Smooth muscle cell (in vitro differentiated cells): ENCODE data around the gene PDE9A. TPM values are rescaled to one million over a fixed set of nuclear protein-coding genes. Genes with fewer than 3 reads are reported as not detected.

Experiments
- DNase-seq: peaks from one replicate; lab custom pipeline; 2025; ENCODE audit not compliant: unreplicated experiment; lab: John Stamatoyannopoulos, UW
- H2AFZ ChIP-seq: fragments of 200-600 bp; sonication (generic); 2 replicates; pipeline ENCODE4 v1.6.0; 2016; ENCODE audit warnings: antibody characterized with exemption, low read depth, mild to moderate bottlenecking
- H3F3A ChIP-seq: fragments of 200-600 bp; sonication (generic); 2 replicates; pipeline ENCODE4 v1.6.0; 2017; ENCODE audit warnings: antibody characterized with exemption, low read depth
- H3K27ac ChIP-seq: fragments of 200-600 bp; sonication (generic); 2 replicates; pipeline ENCODE4 v1.5.1; 2016; ENCODE audit warnings: low read depth, mild to moderate bottlenecking
- H3K27me3 ChIP-seq: fragments of 200-600 bp; sonication (generic); 2 replicates; pipeline ENCODE4 v1.6.1; 2016; ENCODE audit warnings: low read depth, mild to moderate bottlenecking
- H3K36me3 ChIP-seq: fragments of 200-600 bp; sonication (generic); 2 replicates; pipeline ENCODE4 v1.5.1; 2016; ENCODE audit warnings: low read depth
- H3K4me1 ChIP-seq: fragments of 200-600 bp; sonication (generic); 2 replicates; pipeline ENCODE4 v1.5.1; 2016; ENCODE audit warnings: low read depth
- H3K4me2 ChIP-seq: fragments of 200-600 bp; sonication (generic); 2 replicates; pipeline ENCODE4 v1.6.0; 2016; ENCODE audit warnings: mild to moderate bottlenecking
- H3K4me3 ChIP-seq: fragments of 200-600 bp; sonication (generic); 2 replicates; pipeline ENCODE4 v1.5.1; 2016; ENCODE audit warnings: mild to moderate bottlenecking
- H3K79me2 ChIP-seq: fragments of 200-600 bp; sonication (generic); 2 replicates; pipeline ENCODE4 v1.6.0; 2016; ENCODE audit warnings: low read depth, mild to moderate bottlenecking
- H3K9ac ChIP-seq: fragments of 200-600 bp; sonication (generic); 2 replicates; pipeline ENCODE4 v1.6.0; 2016; ENCODE audit warnings: low read depth
- H3K9me3 ChIP-seq: fragments of 200-600 bp; sonication (generic); replicated peaks from 2 replicates; pipeline ENCODE4 v1.5.1; 2016; ENCODE audit warnings: low read depth
- H4K20me1 ChIP-seq: fragments of 200-600 bp; sonication (generic); 2 replicates; pipeline ENCODE4 v1.6.0; 2016; ENCODE audit warnings: low read depth
- WGBS: methylation state at CpG from one replicate; pipeline ENCODE4 v1.1.7; 2016; ENCODE audit warnings: low lambda C conversion rate; 5-methylcytosine and 5-hydroxymethylcytosine counted together
- polyA plus RNA-seq: library from polyadenylated mRNA; unstranded; fragments of >200 nt; fragmentation: Nextera tagmentation; extraction: Ambion mirVana; gene quantifications from 2 replicates; pipeline ENCODE4 v1.2.1, GENCODE V29; 2016
- total RNA-seq: library from RNA; depleted of rRNA; stranded (reverse); fragments of >200 nt; gene quantifications from 2 replicates; pipeline ENCODE4 v1.2.3, GENCODE V29; 2014
- TF ChIP-seq, protein P1 (sequence below): fragments of 200-600 bp; sonication (generic); IDR thresholded peaks from 2 replicates; pipeline ENCODE4 v1.5.1; 2017; ENCODE audit warnings: borderline replicate concordance, mild to moderate bottlenecking, antibody characterized with exemption; ENCODE audit not compliant: insufficient read depth, poor library complexity, severe bottlenecking

Gene PDE9A
- total and polyA plus RNA-seq, 2 experiments from 2014 or later, result 4.3 to 12.3 TPM

DNA sequence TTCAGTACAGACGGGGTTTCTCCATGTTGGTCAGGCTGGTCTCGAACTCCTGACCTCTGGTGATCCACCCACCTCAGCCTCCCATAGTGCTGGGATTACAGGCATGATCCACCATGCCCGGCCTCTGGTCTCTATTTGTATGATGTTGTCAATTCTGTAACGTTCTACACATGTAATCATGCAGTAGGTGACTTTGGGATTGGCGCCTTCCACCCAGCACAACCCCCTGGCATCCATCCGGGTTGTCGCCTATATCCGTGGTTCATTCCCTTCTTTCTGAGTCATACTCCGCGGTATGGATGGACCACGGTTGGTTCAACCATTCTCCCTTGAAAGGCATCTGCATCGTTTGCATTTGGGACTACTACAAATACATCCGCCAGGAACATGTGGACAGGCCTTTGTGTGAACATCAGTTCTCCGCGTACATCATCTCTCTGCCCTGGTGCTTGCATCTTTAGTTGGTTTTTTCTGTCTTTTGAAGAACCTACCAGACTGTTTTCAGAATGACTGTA lies 72.1 kb downstream of the PDE9A start:
- no peak for DNase-seq
- H3K9ac ChIP-seq, result no peak overlapping the region
- no peaks in the 10 kb centered on the region for H4K20me1 ChIP-seq
- H3K4me2 ChIP-seq, result no peak overlapping the region
- WGBS, result 89% methylated on average over 15 of the region's 15 CpGs
- H3K79me2 ChIP-seq, result no peaks in the 10 kb centered on the region
- H2AFZ ChIP-seq, result no peak overlapping the region
- no peaks in the 10 kb centered on the region for H3K36me3 ChIP-seq
- no peaks in the 10 kb centered on the region for H3K4me1 ChIP-seq
- H3K9me3 ChIP-seq, result no peaks in the 10 kb centered on the region
- H3F3A ChIP-seq, result no peaks in the 10 kb centered on the region
- no peaks in the 10 kb centered on the region for H3K27me3 ChIP-seq
- no peak overlapping the region for H3K27ac ChIP-seq
- H3K4me3 ChIP-seq, result no peak overlapping the region
- TF ChIP-seq, protein P1, sequence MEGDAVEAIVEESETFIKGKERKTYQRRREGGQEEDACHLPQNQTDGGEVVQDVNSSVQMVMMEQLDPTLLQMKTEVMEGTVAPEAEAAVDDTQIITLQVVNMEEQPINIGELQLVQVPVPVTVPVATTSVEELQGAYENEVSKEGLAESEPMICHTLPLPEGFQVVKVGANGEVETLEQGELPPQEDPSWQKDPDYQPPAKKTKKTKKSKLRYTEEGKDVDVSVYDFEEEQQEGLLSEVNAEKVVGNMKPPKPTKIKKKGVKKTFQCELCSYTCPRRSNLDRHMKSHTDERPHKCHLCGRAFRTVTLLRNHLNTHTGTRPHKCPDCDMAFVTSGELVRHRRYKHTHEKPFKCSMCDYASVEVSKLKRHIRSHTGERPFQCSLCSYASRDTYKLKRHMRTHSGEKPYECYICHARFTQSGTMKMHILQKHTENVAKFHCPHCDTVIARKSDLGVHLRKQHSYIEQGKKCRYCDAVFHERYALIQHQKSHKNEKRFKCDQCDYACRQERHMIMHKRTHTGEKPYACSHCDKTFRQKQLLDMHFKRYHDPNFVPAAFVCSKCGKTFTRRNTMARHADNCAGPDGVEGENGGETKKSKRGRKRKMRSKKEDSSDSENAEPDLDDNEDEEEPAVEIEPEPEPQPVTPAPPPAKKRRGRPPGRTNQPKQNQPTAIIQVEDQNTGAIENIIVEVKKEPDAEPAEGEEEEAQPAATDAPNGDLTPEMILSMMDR, result no peak

DNA sequence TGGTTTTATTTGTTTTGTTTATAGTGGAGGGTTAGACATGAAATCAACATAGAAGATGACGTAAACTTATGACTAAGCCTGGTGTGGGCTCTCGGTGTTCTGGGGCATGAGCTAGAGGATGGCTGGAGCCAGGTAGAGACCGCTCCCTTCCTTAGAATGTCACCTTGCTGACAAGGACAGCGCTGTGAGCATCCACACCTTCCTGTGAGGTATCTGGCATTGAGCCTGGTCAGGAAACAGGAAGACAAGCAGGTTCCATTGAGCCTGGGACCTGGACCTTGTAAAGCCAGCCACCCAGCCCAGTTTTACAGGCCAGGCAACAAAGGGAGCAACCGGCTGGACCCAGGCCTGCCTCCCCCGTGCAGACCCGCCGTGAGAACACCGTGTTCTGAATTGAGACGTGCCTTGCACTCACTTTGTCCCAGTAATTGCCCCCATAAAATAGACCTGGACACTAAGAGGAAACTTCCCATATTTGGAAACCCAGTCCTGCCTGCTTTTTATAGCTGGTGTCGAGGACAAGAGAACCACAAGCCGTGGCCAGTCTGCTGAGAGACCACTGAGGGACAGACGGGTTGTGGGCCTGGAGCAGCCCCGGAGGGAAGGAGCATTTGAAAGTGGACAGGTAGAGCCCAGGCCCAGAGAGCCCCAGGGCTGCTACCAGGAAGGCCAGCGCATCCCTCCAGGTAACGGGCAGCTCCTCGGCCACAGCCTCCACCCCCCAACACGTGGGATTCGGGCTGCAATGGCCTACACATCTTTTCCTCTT lies 78.0 kb downstream of the PDE9A start:
- TF ChIP-seq, protein P1, result no peak
- H4K20me1 ChIP-seq, result no peaks in the 10 kb centered on the region
- no peaks in the 10 kb centered on the region for H3K27me3 ChIP-seq
- H3K9ac ChIP-seq, result no peak overlapping the region
- WGBS, result 72% methylated on average over 19 of the region's 19 CpGs
- peaks cover 5% of the 10 kb centered on the region for H3K36me3 ChIP-seq
- no peak for DNase-seq
- H3K4me2 ChIP-seq, result no peak overlapping the region
- H3F3A ChIP-seq, result no peaks in the 10 kb centered on the region
- no peaks in the 10 kb centered on the region for H3K4me1 ChIP-seq
- no peaks in the 10 kb centered on the region for H3K79me2 ChIP-seq
- H3K4me3 ChIP-seq, result no peak overlapping the region
- no peaks in the 10 kb centered on the region for H3K9me3 ChIP-seq
- H3K27ac ChIP-seq, result no peak overlapping the region
- H2AFZ ChIP-seq, result no peak overlapping the region

DNA sequence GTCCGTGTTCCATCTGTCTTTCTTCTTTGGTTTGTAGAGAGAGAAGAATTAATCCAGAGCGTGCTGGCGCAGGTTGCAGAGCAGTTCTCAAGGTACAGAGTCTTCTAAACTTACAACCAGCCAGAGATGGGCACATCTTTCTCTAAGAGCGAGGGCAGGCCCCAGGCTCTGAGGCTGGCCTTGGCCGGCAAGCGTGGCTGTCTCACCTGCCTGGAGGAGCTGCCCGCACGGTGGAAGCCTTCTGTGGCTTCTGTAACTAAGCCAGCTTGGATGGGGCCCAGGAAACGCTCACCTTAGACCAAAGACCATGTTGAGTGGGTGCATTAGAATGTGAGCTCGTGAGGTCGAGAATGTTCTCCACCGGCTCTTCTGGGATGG lies 78.6 kb downstream of the PDE9A start:
- Histone ChIP-seq H3K4me1 (no peaks in the 10 kb centered on the region), H4K20me1 (no peaks in the 10 kb centered on the region), H3K9ac (no peak overlapping the region), H3K9me3 (no peaks in the 10 kb centered on the region), H3K4me3 (no peak overlapping the region), H2AFZ (no peak overlapping the region), H3F3A (no peaks in the 10 kb centered on the region), H3K27ac (no peak overlapping the region), H3K27me3 (no peaks in the 10 kb centered on the region), H3K4me2 (no peak overlapping the region), H3K79me2 (no peaks in the 10 kb centered on the region), H3K36me3 (peaks cover 5% of the 10 kb centered on the region)
- 98% methylated on average over 12 of the region's 12 CpGs for WGBS
- TF ChIP-seq, protein P1, result no peak
- DNase-seq, result no peak
